Measurements from ENCODE around the gene NKD1. TPM values are rescaled to one million over a fixed set of nuclear protein-coding genes. Genes with fewer than 3 reads are reported as not detected.

Gene NKD1
- total and polyA plus RNA-seq, 7 donors = 0.04 to 0.45 (median 0.22) TPM

DNA sequence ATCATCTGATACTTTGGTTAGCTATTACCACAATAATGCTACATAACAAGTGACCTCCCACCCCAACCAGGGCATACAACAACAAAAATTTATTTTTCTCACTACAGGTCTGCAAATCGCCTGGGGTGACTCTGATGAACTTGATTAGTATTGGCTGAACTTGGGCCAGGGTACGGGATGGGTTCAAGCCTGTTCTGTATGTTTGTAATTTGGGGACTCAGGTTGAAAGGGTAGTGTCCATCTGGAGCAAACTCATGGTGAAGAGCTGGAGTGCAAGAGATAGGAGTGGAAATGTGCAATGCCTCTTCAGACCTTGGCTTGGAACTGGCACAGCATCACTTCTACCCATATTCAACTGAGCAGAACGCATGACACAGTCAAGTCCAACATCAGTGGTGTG, 16.3 kb upstream of the NKD1 start:
- WGBS, 3 donors = 67 to 79% (median 76%) methylated on average over 3 of the region's 3 CpGs
- no peak overlapping the region for H3K4me3 ChIP-seq
- peaks cover 0 to 6% (median 0%) of the 10 kb centered on the region in 3 donors for H3K27me3 ChIP-seq (ENCODE audit: insufficient read depth in 3 of 3, low read length in 2 of 3)
- DNase-seq = no peak
- H3K27ac ChIP-seq = no peak overlapping the region
- no peaks in the 10 kb centered on the region for H3K4me1 ChIP-seq
- TF ChIP-seq, protein P1, sequence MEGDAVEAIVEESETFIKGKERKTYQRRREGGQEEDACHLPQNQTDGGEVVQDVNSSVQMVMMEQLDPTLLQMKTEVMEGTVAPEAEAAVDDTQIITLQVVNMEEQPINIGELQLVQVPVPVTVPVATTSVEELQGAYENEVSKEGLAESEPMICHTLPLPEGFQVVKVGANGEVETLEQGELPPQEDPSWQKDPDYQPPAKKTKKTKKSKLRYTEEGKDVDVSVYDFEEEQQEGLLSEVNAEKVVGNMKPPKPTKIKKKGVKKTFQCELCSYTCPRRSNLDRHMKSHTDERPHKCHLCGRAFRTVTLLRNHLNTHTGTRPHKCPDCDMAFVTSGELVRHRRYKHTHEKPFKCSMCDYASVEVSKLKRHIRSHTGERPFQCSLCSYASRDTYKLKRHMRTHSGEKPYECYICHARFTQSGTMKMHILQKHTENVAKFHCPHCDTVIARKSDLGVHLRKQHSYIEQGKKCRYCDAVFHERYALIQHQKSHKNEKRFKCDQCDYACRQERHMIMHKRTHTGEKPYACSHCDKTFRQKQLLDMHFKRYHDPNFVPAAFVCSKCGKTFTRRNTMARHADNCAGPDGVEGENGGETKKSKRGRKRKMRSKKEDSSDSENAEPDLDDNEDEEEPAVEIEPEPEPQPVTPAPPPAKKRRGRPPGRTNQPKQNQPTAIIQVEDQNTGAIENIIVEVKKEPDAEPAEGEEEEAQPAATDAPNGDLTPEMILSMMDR (IDR thresholded peaks at IDR 0.05) = no peak
- no peaks in the 10 kb centered on the region for H3K36me3 ChIP-seq (ENCODE audit: insufficient read depth in 1 of 2, low read depth in 1 of 2)
- H3K9me3 ChIP-seq = no peaks in the 10 kb centered on the region
- intact Hi-C loops (cut with DNase I) = no loop called here
- no peak for ATAC-seq

DNA sequence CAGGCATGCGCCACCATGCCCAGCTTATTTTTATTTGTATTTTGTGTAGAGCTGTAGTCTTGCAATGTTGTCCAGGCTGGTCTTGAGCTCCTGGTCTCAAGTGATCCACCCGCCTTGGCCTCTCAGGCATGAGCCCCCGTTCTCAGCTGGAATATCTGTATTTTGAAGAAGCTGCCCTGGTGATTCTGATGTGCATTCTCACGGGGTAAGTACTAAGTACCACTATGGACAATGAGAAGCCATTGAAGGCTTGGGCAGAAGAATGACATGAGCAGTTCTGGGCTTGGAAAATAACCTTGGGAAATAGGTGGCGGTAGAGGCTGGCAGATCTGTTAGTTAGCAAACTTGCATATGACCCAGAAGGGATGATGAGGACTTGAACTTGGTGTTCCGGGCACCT, 15.6 kb upstream of the NKD1 start:
- intact Hi-C loops (cut with DNase I) = no loop called here
- no peak overlapping the region for H3K4me3 ChIP-seq
- WGBS, 3 donors = 83 to 92% (median 89%) methylated on average over 6 of the region's 6 CpGs

DNA sequence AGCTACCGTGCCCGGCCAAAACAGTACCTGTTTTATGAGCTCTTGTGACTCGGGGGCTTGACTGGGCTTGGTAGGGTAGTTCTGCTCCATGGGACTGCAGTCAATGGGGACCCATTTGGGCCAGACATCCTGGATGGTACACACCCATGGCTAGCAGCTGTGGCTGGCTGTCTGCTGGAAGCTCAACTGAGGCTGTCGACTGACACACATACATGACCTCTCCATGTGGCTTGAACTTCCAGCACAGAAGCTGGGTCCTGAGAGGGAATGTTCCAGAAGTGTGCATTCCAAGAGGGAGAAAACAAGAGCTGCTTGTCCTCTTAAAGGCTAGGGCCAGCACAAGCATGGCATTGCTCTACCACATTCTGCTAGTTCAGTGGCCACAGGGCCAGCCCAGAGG, 14.9 kb upstream of the NKD1 start:
- DNase-seq = no peak
- Histone ChIP-seq H3K27ac (no peak overlapping the region), H3K9me3 (no peaks in the 10 kb centered on the region), H3K27me3 (ENCODE audit: insufficient read depth in 3 of 3, low read length in 2 of 3) (peaks cover 0 to 6% (median 0%) of the 10 kb centered on the region in 3 donors), H3K36me3 (ENCODE audit: insufficient read depth in 1 of 2, low read depth in 1 of 2) (no peaks in the 10 kb centered on the region), H3K4me1 (no peaks in the 10 kb centered on the region), H3K4me3 (no peak overlapping the region)
- ATAC-seq = no peak
- TF ChIP-seq, protein P1 (IDR thresholded peaks at IDR 0.05) = no peak
- WGBS, 3 donors = 55 to 69% (median 59%) methylated on average over 4 of the region's 4 CpGs
- intact Hi-C loops (cut with DNase I) = no loop called here

More for the DNA sequence above, 15.6 kb upstream of the NKD1 start:
- DNase-seq (no peak), ATAC-seq (no peak)
- TF ChIP-seq, protein P1 (IDR thresholded peaks at IDR 0.05) = no peak
- Histone ChIP-seq H3K36me3 (ENCODE audit: insufficient read depth in 1 of 2, low read depth in 1 of 2) (no peaks in the 10 kb centered on the region), H3K27me3 (ENCODE audit: insufficient read depth in 3 of 3, low read length in 2 of 3) (peaks cover 0 to 6% (median 0%) of the 10 kb centered on the region in 3 donors), H3K4me1 (no peaks in the 10 kb centered on the region), H3K27ac (no peak overlapping the region), H3K9me3 (no peaks in the 10 kb centered on the region)

DNA sequence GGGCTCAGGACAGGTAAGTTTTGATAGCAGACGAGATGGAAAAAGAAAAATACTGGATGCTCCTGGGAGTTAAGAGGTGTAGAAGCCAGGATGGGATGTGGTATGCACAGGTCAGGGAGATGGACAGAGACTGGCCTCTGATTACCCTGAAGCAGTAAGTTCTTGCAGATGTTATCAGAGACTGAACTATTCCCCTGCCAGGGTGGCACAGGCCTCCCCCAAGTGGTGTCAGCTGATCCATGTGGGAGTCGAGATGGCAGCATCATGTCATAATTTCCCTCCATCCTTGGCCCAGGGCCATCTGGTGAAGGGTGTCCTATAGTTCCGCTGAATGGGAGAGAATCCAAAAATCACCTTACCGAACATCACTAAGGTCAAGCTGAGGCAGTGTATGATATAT, 14.1 kb upstream of the NKD1 start:
- TF ChIP-seq, protein P1 (IDR thresholded peaks at IDR 0.05) = no peak
- H3K36me3 ChIP-seq (ENCODE audit: insufficient read depth in 1 of 2, low read depth in 1 of 2) = no peaks in the 10 kb centered on the region
- intact Hi-C loops (cut with DNase I) = no loop called here
- no peak for DNase-seq
- WGBS, 3 donors = 72 to 76% (median 74%) methylated on average over 4 of the region's 4 CpGs
- ATAC-seq = no peak
- H3K4me3 ChIP-seq = no peak overlapping the region
- peaks cover 0 to 6% (median 0%) of the 10 kb centered on the region in 3 donors for H3K27me3 ChIP-seq (ENCODE audit: insufficient read depth in 3 of 3, low read length in 2 of 3)
- no peak overlapping the region for H3K27ac ChIP-seq
- H3K4me1 ChIP-seq = no peaks in the 10 kb centered on the region
- no peaks in the 10 kb centered on the region for H3K9me3 ChIP-seq

DNA sequence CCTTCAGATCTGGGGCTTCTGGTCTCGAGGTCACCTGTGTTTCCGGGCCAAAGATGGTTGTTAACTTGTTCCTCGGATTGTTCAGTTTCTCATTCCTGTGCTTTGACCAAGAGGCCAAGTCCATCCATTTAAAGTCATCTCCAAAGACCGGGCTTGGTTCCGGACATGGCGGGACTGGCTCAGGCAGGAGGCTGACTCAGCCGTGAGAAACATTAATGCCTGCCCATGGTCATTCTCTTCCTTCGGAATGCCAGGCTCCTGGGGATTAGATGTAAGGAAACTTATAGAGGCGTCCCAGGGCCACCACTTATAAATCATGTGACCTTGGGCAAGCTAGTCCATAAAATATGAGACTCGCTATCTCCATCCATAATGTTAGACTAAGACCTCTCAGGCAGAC, 13.6 kb upstream of the NKD1 start:
- H3K4me3 ChIP-seq = no peak overlapping the region
- H3K4me1 ChIP-seq = no peaks in the 10 kb centered on the region
- H3K27me3 ChIP-seq (ENCODE audit: insufficient read depth in 3 of 3, low read length in 2 of 3) = peaks cover 0 to 6% (median 0%) of the 10 kb centered on the region in 3 donors
- TF ChIP-seq, protein P1 (IDR thresholded peaks at IDR 0.05) = no peak
- DNase-seq = no peak
- no peaks in the 10 kb centered on the region for H3K36me3 ChIP-seq (ENCODE audit: insufficient read depth in 1 of 2, low read depth in 1 of 2)
- 79 to 85% (median 81%) methylated on average over 10 of the region's 10 CpGs for WGBS, 3 donors
- no peak overlapping the region for H3K27ac ChIP-seq
- no peak for ATAC-seq
- no peaks in the 10 kb centered on the region for H3K9me3 ChIP-seq
- intact Hi-C loops (cut with DNase I) = no loop called here
